H7 (cell line): Measurements from ENCODE around the gene SMCHD1. TPM values are rescaled to one million over a fixed set of nuclear protein-coding genes. Genes with fewer than 3 reads are reported as not detected.
"Not testable (repeated sequence)": the region's sequence is repeated elsewhere in the genome, so short reads cannot be mapped to it uniquely, and the experiment has no call there.

ENCODE experiments used
- DNase-seq: peaks from one replicate; pipeline ENCODE4 v3.0.0; 2012
- H3K27me3 ChIP-seq: 2 replicates; pipeline ENCODE4 v1.6.0; 2011; ENCODE audit warnings: mild to moderate bottlenecking, low read length; ENCODE audit not compliant: control insufficient read depth, insufficient read depth
- H3K36me3 ChIP-seq: replicated peaks from 2 replicates; pipeline ENCODE4 v1.5.1; 2011; ENCODE audit warnings: low read length; ENCODE audit not compliant: control insufficient read depth, insufficient read depth
- H3K4me3 ChIP-seq: 2 replicates; pipeline ENCODE4 v1.5.1; 2011; ENCODE audit warnings: low read depth, mild to moderate bottlenecking, control low read depth, low read length, moderate library complexity; ENCODE audit not compliant: insufficient read depth
- total RNA-seq: library from RNA; depleted of rRNA; stranded (reverse); fragments of >200 nt; shearing (Covaris generic); gene quantifications from 2 replicates; pipeline ENCODE4 v1.2.3, GENCODE V29; 2014

Gene SMCHD1
- total RNA-seq, 1 experiment from 2014 or later, result 24.4 TPM

DNA sequence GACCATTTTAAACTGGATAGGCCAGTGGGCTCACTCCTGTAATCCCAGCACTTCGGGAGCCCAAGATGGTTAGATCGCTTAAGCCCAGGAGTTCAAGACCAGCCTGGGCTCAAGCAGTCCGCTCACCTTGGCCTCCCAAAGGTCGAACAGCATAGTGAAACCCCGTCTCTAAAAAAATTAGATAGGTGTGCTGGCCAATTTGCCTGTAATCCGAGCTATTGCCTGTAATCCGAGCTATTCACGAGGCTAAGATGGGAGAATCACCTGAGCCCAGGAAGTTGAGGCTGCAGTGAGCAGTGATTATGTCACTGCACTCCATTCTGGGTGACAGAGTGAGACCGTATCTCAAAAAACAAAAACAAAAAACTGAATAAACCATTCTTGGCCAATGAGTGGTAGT is 138.6 kb downstream of the SMCHD1 start:
- Histone ChIP-seq H3K27me3 (no peaks in the 10 kb centered on the region), H3K36me3 (peaks cover 2% of the 10 kb centered on the region), H3K4me3 (no peak overlapping the region)
- DNase-seq, result no peak

DNA sequence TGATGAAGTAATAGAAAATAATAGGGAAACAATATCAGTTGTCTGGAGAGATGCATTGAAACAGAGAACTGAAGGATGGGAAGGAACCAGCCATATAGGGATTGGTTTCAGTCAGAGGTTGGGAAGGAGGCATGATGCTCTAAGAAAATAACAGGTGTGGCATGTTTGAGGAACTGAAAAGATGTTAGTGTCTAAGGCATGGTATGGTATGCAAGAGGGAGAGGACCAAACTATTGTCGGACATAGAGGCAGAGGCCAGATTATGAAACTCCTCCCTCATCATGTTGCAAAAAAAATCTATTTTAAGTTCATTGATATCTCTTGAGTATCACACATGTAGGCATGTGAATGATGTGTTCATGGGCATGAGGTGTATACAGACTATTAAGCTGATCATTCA is 142.4 kb downstream of the SMCHD1 start:
- no peaks in the 10 kb centered on the region for H3K27me3 ChIP-seq
- H3K4me3 ChIP-seq, result no peak overlapping the region
- no peak for DNase-seq
- peaks cover 2% of the 10 kb centered on the region for H3K36me3 ChIP-seq

DNA sequence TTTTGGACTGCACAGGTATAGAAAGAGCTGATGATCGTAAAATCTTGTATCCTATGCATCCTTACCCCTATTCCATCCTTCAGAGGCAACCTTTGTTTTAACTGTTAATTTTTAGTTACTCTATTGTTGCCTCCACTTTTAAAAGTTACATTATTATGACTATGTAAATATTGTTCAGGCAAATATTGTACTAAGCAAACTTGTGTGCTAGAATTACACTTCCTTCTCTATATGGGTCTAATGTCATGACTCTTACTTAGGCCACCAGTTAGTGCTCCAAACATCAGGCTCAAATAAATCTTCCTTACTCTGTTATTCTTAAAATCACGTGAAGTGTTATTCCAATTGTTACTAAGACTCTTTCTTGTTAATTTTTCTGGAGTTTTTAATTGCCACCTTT is 143.8 kb downstream of the SMCHD1 start:
- no peak overlapping the region for H3K4me3 ChIP-seq
- H3K27me3 ChIP-seq, result no peaks in the 10 kb centered on the region
- peaks cover 2% of the 10 kb centered on the region for H3K36me3 ChIP-seq
- no peak for DNase-seq

DNA sequence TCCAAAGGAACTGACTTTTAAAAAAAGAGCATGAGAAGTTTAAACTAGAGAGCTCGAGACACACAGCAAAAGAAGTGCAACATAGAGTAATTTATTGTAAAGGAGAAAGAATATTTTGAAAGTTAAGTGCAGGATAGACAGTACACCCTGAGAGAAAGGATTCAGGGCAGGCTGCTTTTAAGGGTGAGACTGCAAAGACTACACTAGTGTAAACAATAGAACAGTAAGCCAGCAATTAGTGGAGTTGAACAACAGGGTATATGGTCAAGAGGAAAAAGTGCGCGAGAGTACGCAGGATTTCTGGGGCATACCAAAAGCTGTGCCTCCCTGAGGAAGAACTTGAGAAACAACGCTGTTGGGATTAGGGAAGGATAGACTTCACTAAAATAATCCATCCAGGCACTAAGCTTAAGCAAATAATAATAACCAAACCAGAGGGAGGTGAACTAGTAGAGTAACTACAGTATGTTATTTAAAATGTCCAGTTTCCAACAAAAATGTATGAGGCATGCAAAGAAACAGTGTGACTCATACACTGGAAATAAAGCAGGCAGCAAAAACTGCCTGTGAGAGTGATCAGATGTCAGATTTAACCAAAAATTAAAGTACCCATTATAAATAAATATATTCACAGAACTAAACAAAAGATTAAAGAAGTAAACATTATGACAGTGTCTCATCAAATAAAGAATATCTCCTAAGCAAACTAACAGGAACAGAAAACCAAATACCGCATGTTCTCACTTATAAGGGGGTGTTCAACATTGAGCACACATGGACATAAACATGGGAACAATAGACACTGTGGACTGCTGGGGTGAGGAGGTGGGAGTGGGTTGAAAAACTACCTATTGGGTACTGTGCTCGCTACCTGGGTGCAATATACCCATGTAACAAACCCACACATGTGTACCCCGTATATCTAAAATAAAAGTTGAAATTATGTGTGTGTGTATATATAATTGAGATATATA is 150.7 kb downstream of the SMCHD1 start:
- Histone ChIP-seq H3K36me3 (no peaks in the 10 kb centered on the region), H3K4me3 (no peak overlapping the region), H3K27me3 (no peaks in the 10 kb centered on the region)
- no peak for DNase-seq

DNA sequence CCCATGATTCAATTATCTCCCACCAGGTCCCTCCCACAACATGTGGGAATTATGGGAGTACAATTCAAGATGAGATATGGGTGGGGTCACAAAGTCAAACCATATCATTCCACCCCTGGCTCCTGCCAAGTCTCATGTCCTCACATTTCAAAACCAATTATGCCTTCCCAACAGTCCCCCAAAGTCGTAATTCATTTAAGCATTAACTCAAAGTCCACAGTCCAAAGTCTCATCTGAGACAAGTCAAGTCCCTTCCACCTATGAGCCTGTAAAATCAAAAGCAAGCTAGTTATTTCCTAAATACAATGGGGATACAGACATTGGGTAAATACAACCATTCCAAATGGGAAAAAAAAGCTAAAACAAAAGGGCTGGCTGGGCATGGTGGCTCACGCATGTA is 153.1 kb downstream of the SMCHD1 start:
- not testable (repeated sequence) for DNase-seq, H3K27me3 ChIP-seq, H3K4me3 ChIP-seq, H3K36me3 ChIP-seq

DNA sequence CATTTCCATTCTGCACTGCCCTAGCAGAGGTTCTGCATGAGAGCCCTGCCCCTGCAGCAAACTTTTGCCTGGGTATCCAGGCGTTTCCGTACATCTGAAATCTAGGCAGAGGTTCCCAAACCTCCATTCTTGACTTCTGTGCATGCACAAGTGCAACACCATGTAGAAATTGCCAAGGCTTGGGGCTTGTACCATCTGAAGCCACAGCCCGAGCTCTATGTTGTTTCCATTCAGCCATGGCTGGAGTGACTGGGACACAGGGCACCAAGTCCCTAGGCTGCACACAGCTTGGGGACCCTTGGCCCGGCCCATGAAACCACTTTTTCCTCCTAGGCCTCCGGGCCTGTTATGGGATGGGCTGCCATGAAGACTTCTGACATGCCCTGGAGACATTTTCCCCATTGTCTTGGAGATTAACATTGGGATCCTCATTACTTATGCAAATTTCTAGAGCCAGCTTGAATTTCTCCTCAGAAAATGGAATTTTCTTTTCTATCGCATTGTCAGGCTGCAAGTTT is 154.2 kb downstream of the SMCHD1 start:
- not testable (repeated sequence) for DNase-seq, H3K4me3 ChIP-seq, H3K27me3 ChIP-seq, H3K36me3 ChIP-seq

DNA sequence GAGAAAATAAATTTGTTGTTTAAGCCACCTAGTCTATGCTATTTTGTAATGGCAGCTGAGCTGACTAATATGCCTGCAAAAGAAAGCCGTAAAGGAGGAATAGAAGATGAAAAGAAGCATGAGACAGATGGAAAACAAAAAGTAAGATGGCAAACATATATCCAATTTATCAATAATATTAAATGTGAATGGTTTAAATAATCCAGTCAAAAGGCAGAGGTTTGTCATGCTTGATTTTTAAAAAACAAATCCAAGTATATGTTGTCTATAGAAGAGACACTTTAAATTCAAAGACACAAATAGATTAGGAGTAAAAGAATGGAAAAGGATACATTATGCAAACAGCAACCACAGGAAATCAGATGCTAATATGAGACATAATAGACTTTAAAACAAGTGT is 155.9 kb downstream of the SMCHD1 start:
- DNase-seq, result no peak
- H3K27me3 ChIP-seq, result no peaks in the 10 kb centered on the region
- H3K36me3 ChIP-seq, result no peaks in the 10 kb centered on the region
- H3K4me3 ChIP-seq, result no peak overlapping the region

DNA sequence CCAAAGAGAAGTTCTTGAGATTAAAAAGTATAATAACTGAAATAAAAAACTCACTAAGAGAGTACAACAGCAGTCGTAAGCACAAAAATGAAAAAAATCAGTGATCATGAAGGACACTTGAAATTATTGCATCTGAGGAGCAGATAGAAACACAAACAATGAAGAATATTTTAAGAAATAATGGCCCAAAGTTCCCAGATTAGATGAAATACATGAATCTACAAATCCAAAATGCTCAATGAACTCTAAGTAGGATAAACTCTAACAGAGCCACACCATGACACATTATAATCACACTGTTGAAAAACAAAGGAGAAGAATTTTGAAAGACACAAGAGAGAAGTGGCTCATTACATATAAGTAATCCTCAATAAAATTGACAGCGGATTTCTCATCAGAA is 159.4 kb downstream of the SMCHD1 start:
- no peaks in the 10 kb centered on the region for H3K27me3 ChIP-seq
- no peak for DNase-seq
- H3K4me3 ChIP-seq, result no peak overlapping the region
- no peaks in the 10 kb centered on the region for H3K36me3 ChIP-seq

DNA sequence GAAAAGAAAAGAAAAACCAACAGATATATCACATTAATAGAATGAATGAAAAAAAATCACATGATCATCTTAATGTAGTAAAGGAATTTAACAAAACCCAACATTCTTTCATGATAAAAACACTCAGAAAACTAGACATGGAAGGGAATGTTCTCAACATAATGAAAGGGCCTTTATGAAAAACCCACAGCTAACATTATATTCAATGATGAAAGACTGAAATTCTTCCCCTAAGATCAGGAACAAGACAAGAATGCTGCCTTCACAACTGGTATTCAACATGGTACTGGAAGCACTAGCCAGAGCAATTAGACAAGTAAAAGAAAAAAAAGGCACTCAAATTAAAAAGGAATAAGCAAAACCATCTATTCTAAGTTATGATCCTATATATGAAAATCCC is 162.8 kb downstream of the SMCHD1 start:
- no peaks in the 10 kb centered on the region for H3K36me3 ChIP-seq
- no peak for DNase-seq
- no peaks in the 10 kb centered on the region for H3K27me3 ChIP-seq
- no peak overlapping the region for H3K4me3 ChIP-seq

DNA sequence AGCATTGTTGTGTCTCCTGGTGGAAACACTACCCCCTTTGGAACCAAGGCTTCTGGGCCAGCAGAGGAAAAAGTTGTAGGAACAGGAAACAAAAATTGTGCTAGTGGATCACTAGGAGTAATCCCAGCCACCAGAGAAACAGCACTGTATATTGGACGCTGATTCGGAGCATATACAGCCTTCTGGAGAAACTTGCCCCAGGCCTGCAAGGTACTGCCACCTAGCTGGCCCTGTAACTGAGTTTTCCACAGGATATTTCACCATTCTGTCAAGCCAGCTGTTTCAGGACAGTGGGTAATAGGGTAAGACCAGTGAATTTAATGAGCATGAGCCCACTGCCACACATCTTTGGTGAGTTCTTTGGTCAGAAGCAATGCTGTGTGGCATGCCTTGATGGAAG is 166.2 kb downstream of the SMCHD1 start:
- Histone ChIP-seq H3K4me3 (no peak overlapping the region), H3K36me3 (no peaks in the 10 kb centered on the region), H3K27me3 (no peaks in the 10 kb centered on the region)
- no peak for DNase-seq

DNA sequence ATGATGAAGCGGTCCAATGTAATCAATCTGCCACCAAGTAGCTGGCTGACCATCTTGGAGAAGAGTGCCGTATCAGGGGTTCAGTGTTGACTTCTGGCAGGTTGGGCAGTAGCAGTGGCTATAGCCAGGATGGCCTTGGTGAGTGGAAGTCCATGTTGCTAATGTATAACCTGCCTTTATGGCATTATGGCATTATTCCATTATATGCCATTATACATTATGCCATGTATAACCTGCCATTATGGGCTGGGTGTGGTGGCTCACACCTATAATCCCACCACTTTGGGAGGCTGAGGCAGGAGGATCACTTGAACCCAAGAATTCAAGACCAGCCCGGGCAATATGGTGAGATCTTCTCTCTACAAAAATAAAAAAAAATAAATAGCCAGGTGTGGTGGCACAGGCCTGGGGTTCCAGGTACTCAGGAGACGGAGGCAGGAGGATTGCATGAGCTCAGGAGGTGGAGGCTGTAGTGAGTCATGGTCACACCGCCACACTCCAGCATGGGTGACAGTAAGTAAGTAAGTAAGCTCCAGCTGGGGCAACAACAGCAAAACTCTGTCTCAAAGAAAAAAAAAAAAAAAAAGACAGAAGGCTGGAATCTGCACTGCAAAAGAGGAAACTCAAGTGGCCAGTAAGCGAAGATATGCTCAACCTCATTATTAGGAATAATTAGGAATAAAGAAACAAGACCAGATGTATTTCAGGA is 166.8 kb downstream of the SMCHD1 start:
- Histone ChIP-seq H3K27me3 (no peaks in the 10 kb centered on the region), H3K4me3 (no peak overlapping the region), H3K36me3 (no peaks in the 10 kb centered on the region)
- no peak for DNase-seq

DNA sequence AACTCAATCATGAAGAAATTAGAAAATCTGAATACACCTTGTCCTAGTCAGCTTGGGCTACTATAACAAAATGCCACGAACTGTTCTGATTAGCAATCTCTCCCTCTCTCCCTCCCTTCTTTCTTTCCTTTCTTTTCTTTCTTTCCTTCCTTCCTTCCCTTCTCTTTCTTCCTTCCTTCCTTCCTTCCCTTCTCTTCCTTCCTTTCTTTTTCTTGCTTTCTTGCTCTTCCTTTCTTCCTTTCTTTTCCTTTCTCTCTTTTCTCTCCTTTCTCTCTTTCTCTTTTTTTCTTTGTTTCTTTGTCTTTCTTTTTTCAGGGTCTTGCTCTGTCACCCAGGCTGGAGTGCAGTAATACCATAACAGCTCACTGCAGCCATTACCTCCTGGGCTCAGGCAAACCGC is 167.7 kb downstream of the SMCHD1 start:
- DNase-seq, result no peak
- Histone ChIP-seq H3K36me3 (no peaks in the 10 kb centered on the region), H3K27me3 (no peaks in the 10 kb centered on the region), H3K4me3 (no peak overlapping the region)

DNA sequence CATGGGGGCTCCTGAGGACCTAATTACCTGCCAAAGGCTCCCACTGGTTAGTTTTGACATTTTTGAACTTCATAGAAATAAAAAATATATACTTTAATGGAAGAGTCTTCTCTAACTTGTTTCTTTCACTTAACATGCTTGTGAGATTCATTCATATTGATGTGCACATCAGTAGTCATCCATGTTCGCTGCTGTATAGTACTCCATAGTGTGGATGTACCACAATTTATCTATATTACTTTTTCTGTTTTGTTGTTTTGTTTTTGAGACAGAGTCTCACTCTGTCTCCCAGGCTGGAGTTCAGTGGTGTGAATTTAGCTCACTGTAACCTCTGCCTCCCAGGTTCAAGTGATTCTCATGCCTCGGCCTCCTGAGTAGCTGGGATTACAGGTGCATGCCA is 168.4 kb downstream of the SMCHD1 start:
- H3K36me3 ChIP-seq, result no peaks in the 10 kb centered on the region
- H3K27me3 ChIP-seq, result no peaks in the 10 kb centered on the region
- DNase-seq, result no peak
- no peak overlapping the region for H3K4me3 ChIP-seq

DNA sequence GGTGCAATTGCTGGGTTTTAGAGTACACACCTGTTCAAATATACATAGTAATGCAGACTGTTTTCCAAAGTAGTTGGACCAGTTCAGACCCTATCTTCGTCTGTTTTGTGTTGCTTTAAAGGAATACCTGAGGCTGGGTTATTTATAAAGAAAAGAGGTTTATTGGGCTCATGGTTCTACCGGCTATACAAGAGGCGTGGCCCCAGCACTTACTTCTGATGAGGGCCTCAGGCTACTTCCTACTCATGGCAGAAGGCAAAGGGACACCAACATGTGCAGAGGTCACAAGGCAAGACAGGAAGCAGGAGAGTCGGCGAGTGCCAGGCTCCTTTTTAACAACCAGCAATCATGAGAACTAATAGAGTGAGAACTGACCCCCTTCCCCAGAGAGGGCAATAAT is 169.3 kb downstream of the SMCHD1 start:
- DNase-seq, result no peak
- H3K27me3 ChIP-seq, result no peaks in the 10 kb centered on the region
- H3K4me3 ChIP-seq, result no peak overlapping the region
- H3K36me3 ChIP-seq, result no peaks in the 10 kb centered on the region

DNA sequence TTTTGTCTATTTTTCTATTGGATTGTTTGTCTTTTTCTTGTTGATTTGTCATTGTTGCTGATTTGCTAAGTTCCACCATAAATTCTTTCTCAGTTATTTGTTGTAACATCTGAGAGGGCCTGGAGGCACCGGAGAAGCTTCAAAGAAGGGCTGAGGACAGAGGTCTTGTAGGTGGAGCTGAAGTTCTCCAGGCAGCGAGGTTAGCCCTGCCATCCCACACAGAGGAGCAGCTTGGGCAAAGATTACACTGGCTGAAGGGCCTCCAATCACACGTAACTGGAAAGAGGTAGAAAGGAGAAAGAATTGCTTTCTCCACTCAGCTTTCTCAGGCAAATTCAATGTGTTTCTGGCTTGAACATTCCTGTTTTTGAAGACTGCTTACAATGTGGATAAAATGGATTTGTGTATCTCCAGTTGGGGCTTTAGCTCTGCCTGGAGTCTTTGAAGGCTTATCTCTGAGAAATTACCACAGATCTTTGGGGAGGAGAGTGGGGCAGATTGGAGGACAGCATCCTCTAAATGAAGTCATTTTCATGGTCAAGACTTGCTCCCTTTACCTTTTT is 170.2 kb downstream of the SMCHD1 start:
- no peaks in the 10 kb centered on the region for H3K27me3 ChIP-seq
- DNase-seq, result no peak
- H3K4me3 ChIP-seq, result no peak overlapping the region
- H3K36me3 ChIP-seq, result no peaks in the 10 kb centered on the region
